NCI-H1092 treated with DMSO at 0.1 percent for 48 hours (cell line): ENCODE results near the gene TRIM32.
A peak's percentile ranks its signal among the peaks of the same experiment; 100 is the strongest.

Experiments
- DNase-seq: peaks from one replicate; lab custom pipeline; 2025; lab: John Stamatoyannopoulos, UW

The TRIM32 gene, protein sequence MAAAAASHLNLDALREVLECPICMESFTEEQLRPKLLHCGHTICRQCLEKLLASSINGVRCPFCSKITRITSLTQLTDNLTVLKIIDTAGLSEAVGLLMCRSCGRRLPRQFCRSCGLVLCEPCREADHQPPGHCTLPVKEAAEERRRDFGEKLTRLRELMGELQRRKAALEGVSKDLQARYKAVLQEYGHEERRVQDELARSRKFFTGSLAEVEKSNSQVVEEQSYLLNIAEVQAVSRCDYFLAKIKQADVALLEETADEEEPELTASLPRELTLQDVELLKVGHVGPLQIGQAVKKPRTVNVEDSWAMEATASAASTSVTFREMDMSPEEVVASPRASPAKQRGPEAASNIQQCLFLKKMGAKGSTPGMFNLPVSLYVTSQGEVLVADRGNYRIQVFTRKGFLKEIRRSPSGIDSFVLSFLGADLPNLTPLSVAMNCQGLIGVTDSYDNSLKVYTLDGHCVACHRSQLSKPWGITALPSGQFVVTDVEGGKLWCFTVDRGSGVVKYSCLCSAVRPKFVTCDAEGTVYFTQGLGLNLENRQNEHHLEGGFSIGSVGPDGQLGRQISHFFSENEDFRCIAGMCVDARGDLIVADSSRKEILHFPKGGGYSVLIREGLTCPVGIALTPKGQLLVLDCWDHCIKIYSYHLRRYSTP

DNA sequence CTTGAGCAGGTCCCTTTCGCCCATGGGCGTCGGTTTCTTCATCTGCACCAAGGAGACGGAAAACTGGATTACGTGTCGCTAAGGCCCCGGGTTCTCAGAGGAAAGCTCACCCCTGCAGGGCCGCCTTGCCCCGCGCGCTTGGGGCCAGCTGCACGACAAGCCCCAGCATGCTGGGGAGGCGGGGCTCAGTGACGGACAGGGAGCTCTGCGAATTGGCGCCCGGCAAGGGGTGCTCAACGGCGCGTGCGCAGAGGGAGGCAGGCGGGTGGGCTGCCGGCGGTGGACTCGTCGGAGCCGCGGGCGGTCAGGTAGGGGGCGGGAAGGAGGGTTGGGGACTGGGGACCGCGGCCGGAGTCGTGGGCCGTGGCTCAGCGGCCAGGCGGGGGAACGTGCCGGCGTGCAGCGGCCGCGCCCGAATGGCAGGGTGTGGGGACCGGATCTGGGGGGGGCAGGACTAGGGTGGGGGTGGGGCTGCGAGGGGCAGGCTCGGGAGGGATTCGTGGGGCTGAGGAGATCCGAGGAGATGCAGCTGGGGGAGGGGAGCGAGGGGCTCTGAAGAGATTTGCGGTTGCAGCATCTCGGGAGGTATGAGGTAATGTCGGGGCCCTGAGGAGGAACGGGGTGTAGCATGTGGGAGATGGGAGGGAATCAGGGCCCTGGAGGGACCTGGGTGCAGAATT lies at the start of gene TRIM32:
Gene TRIM32, plus strand, starts transcription at position 232 of the 680 bp plus-strand sequence. CDS start 10,438 bp downstream, outside the sequence.
- peak; percentile 91 for DNase-seq

- no peak for DNase-seq
These were observed 47.8 kb upstream of the TRIM32 start for GRCh38 chr9:116639251-116639741.

GRCh38 chr9:116641292-116642059 lies 45.6 kb upstream of the TRIM32 start:
- DNase-seq: no peak

- DNase-seq: no peak
These were observed 43.4 kb upstream of the TRIM32 start for GRCh38 chr9:116643691-116644090.

DNA sequence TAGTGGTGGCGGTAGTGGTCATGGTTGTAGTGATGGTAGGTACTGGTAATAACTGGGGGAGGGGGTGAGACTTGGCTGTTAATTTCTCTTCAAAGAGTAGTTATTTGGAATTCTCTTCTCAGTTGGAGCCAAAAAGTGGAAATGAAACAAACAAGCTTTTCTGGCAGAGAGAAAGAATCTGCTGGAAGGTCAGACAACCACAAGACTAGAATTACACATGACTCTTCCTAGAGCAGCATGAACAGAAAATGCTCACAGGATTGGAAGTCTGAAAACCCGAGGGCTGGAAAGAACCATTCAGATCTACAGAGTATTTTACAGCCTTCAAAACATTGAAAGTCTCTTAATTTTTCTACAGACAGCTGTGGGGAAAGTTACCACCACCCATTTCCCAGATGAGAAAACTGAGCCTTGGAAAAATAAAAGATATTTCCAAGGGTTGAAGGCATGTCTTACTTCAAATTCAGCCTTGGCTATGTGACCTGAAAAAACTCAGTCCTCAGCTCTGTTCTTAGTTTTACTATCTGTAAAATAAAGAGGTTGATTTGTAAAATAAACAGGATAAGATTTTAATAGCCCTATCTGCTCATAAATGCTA lies 42.9 kb upstream of the TRIM32 start:
- DNase-seq: no peak

GRCh38 chr9:116646661-116647514 lies 40.2 kb upstream of the TRIM32 start:
- peak; percentile 3 for DNase-seq

GRCh38 chr9:116647515-116647809 lies 39.6 kb upstream of the TRIM32 start:
- DNase-seq: no peak

DNA sequence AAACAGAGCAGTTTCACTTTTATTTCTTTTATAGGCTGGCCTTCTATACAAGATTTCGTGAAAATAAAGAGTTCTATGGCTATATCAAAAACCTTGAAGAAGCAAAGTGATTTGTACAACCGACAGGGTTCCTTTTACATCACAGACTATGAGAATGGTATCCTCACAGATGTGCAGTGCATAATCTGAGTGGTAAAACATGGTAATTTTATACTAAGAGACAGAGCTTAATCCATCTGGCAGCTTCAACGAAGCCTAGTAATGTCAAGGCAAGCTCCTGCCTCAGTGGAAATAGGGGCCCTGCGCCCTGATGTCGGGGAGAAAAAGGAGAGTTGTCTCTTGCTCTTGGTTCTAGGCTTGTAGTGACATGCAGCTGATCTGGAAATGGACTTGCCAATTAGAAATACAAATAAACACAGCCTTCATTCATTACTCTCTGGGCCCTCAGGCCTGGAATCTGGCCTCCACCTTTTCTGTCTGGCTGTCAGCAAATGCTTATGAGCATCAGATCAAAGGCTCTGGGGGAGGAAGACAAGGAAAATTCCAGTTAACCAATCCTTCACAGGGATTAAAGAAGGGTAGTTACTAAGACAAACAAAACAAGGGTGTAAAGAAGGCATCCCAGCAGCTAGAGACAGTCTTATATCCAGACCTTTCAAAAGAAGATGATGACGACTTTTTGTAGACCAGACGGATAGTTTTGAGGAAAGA lies 33.6 kb upstream of the TRIM32 start:
- no peak for DNase-seq

- no peak for DNase-seq
These were observed 33.1 kb upstream of the TRIM32 start for GRCh38 chr9:116654059-116654355.

DNA sequence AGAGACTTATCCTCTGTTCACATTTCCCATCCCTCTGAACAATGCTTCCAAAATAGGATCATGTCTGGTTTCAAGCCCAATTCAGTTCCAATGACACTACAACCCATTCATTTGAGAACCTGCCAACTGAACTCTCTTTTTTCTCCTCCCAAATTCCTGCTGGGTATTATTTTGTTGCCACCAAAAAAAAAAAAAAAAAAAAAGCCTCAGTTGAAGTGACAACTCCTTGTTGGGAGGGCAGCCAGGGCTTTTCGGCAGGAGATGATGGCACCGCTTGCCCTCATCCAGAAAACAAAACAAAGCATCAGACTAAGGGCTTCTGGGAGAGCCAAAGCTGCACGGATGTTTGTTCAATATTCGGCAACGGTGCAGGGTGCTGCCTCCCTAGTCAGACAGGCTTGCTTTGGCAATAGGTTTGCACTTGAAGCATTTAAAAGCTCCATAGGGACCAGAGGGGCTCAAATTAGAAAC lies 30.6 kb upstream of the TRIM32 start:
- DNase-seq: peak; percentile 72

DNA sequence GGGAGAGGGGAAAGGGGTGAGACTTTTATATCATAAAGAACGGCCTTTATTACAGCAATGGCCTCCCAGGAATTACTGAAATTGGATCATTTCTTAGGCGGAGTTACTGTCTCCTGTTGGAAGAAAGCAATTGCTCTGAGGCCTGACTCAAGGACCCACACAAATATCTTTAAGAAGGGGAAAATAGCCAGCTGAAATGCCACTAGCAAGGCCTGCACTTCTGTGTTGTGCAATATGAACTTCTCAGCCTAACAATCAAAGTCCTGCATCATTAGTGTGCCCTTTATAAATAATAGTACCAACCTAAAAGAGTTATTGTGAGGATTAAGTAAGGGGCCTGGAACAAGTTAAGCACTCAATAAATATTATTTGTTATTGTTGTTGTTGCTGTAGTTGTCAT lies 30.1 kb upstream of the TRIM32 start:
- DNase-seq: no peak

DNA sequence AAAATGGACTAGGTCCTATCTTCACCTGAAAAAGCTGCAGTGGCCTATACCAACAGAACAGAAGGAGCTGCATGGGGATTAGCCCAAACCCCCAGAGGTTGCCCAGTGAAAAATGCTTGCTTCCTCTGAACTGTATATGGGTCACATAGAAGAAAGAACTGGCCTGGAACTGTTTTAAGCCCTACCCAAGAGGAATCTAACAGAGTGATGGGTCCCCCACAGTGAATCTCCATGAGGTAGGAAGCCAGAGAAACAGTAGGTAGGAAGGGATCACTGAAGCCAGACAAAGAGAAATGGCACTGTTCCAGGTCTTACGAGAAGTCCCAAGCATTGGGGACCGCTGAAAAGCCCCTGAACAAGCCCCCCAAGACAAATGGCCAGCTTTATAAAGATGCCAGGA lies 28.8 kb upstream of the TRIM32 start:
- no peak for DNase-seq

DNA sequence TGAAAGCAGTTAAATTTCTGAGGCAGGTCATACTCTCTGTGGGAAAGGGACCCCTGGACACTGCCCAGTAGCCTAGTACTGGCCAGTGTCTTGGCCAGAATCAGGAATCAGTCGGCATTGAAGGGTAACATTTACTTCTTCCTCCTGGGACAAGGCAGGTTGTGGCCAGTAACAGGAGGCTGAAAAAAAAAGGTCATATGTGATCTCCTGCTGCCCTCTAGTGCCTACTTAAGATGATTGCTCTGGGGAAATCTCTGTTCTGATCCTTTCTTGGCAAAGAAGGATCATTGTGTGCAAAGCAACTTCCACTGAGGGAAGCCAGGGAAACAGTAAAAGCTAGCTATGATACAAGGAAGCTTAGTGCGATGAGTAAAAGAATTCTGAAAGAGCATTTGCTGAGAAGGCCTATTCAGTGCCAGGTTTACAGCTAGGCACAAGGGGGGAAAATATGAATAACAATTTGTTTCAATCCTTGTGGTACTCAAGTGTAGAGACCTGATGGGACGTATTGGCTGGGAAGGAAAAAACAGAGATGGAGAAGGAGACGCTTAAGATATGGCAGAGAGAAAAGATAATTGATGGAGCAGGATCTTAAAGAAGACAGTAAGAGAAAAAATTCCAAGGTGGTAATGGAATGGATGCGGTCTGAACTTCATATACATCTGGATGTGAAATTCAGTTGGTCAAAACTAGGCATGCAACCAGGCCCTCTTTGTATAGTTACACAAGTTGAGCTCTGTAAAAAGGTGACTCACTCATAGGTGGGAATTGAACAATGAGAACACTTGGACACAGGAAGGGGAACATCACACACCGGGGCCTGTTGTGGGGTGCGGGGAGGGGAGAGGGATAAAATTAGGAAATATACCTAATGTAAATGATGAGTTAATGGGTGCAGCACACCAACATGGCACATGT lies 25.8 kb upstream of the TRIM32 start:
- peak; percentile 49 for DNase-seq

GRCh38 chr9:116662646-116663310 lies 24.3 kb upstream of the TRIM32 start:
- no peak for DNase-seq

GRCh38 chr9:116663581-116663980 lies 23.5 kb upstream of the TRIM32 start:
- DNase-seq: no peak

DNA sequence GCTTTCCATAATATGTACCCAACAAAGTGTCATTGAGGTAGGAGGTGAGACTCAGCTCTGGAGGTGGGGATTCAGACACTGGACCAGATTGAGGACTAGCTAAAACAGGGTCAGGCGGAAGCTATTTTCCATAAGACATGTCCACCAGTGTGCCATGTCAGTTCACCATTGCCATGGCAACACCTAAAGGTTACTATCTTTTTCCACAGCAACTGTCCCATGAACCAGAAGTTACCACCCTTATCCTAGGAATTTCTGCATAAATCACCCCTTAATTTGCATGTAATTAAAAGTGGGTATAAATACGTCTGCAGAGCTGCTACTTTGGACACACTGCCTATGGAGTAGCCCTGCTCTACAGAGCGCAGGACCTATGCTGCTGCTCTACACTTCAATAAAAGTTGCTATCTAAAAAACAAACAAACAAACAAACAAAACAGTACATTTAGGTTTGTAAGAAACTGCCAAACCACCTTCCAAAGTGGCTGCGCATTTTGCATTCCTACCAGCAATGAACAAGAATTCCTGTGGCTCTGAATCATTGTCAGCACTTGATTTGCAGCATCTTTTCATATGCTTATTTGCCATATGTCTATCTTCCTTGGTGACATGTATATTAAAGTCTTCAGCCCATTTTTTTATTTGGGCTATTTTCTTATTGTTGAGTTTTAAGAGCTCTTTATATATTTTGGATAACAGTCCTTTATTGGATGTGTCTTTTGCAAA lies 18.0 kb upstream of the TRIM32 start:
- no peak for DNase-seq

DNA sequence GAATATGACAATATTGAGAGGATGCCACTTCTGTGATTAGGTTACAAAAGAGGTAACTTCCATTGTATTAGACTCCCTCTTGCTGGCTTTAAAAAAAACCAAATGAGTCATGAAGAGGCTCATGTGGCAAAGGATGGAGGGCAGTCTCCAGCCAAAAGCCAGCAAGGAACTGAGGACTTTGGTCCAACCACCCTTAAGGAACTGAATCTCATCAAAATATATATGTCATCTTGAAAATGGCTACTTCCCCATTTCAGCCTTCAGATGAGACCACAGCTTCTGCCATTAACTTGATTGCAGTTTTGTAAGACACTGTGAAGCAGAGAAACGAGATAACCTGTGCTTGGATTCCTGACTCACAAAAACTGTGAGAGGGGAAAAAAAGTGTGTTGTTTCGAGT lies 15.5 kb upstream of the TRIM32 start:
- DNase-seq: no peak

DNA sequence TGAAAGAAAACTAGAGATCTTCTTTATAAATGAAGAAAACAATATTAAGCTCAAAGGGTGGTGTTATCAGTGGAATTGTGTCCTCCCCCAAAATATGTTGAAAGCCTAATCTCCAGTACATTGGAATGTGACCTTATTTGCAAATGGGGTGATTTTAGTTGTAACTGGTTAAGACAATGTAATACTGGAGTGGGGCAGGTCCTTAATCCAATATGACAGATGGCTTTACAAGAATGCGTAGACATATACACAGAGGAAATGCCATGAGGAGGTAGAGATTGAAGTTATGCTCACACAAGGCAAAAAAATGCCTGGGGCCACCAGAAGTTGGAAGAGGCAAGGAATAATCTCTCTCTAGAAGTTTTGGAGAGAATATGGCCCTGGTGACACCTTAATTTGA lies 13.7 kb upstream of the TRIM32 start:
- DNase-seq: no peak
